Stimulated activated CD8-positive, alpha-beta memory T cell treated with anti-CD3 and anti-CD28 coated beads, Interleukin-12 subunit alpha, Interleukin-12 subunit beta, amount 100 ng/mL, for 1 hour (primary cell): ENCODE measurements around the gene MRPL9.

ENCODE experiments used
- DNase-seq: peaks from one replicate; pipeline ENCODE4 v3.0.0-alpha.2; 2020; ENCODE audit warnings: low read depth

The MRPL9 gene

GRCh38 chr1:151710187-151710840, 53.0 kb downstream of the MRPL9 start:
- no peak for DNase-seq
